Endothelial cell of umbilical vein (primary cell): ENCODE data around the gene PTCH2. TPM values are rescaled to one million over a fixed set of nuclear protein-coding genes. Genes with fewer than 3 reads are reported as not detected.
A peak's percentile ranks its signal among the peaks of the same experiment; 100 is the strongest.

Experiments used
- BruUV-seq: library from RNA; stranded (reverse); fragments of 400-500 nt; replicated peaks from 2 replicates; lab custom pipeline; 2021; lab: Mats Ljungman, UMichigan
- CTCF ChIA-PET: fragments of 300-600, 350-600 bp; sonication (Branson Sonifier 250); formaldehyde crosslinking; loops from one replicate; lab custom pipeline; 2021; ENCODE audit warnings: antibody characterized with exemption, inconsistent platforms; lab: Charles Lee
- POLR2A ChIA-PET: fragments of 300-600, 350-600 bp; sonication (Branson Sonifier 250); formaldehyde crosslinking; loops from one replicate; lab custom pipeline; 2021; ENCODE audit warnings: antibody characterized with exemption, inconsistent platforms; lab: Charles Lee
- DNase-seq: peaks from one replicate; pipeline ENCODE4 v3.0.0-alpha.2; 2011; ENCODE audit warnings: low read depth, low spot score
- FAIRE-seq: peaks from 2 replicates; lab custom pipeline; 2011; peaks lifted over from hg19 to GRCh38; lab: Jason Lieb, UNC
- H2AFZ ChIP-seq: 2 replicates; pipeline ENCODE4 v1.6.0; 2012; ENCODE audit warnings: low read depth, low read length, control low read depth, inconsistent platforms
- H3K27ac ChIP-seq: 2 replicates; pipeline ENCODE4 v1.5.1; 2011; ENCODE audit warnings: low read depth, mild to moderate bottlenecking, control low read depth, low read length, moderate library complexity; ENCODE audit not compliant: insufficient read depth
- H3K27me3 ChIP-seq, 2 experiments: 2 replicates each; pipeline versions ENCODE4 v1.6.0 to v1.6.1; 2011; ENCODE audit warnings: low read length in 2 of 2, mixed read lengths in 1 of 2; ENCODE audit not compliant: control insufficient read depth in 2 of 2, insufficient read depth in 2 of 2
- H3K36me3 ChIP-seq, 2 experiments: 2 replicates in 1 of 2; 3 replicates in 1 of 2; pipeline ENCODE4 v1.5.1; 2011; ENCODE audit warnings: low read length in 2 of 2, mild to moderate bottlenecking in 1 of 2, moderate library complexity in 1 of 2; ENCODE audit not compliant: control insufficient read depth in 2 of 2, insufficient read depth in 2 of 2; ENCODE audit errors: extremely low read depth in 1 of 2
- H3K4me1 ChIP-seq: 3 replicates; pipeline ENCODE4 v1.5.1; 2011; ENCODE audit warnings: mild to moderate bottlenecking, low read length; ENCODE audit not compliant: control insufficient read depth, insufficient read depth; ENCODE audit errors: extremely low read depth
- H3K4me2 ChIP-seq: 2 replicates; pipeline ENCODE4 v1.6.1; 2011; ENCODE audit warnings: low read length, control low read depth, mixed read lengths; ENCODE audit not compliant: insufficient read depth
- H3K4me3 ChIP-seq, 3 experiments: fragments of 200-600 bp in 1 of 3; sonication (generic), shearing (Covaris generic) in 1 of 3; replicated peaks in 1 of 3; 2 replicates each; pipeline ENCODE4 v1.5.1; 2011 to 2016; ENCODE audit warnings: control low read depth in 3 of 3, low read length in 3 of 3, mild to moderate bottlenecking in 2 of 3, inconsistent platforms in 1 of 3, low read depth in 1 of 3, moderate library complexity in 1 of 3; ENCODE audit not compliant: insufficient read depth in 1 of 3
- H3K79me2 ChIP-seq: 2 replicates; pipeline ENCODE4 v1.6.0; 2012; ENCODE audit warnings: low read length, inconsistent platforms; ENCODE audit not compliant: control insufficient read depth, insufficient read depth
- H3K9ac ChIP-seq: replicated peaks from 2 replicates; pipeline ENCODE3; 2011; ENCODE audit warnings: low read length, control low read depth; ENCODE audit not compliant: insufficient read depth; ENCODE audit errors: extremely low read depth
- H3K9me1 ChIP-seq: replicated peaks from 3 replicates; pipeline ENCODE4 v1.6.0; 2011; ENCODE audit warnings: mild to moderate bottlenecking, low read length; ENCODE audit not compliant: control insufficient read depth, insufficient read depth; ENCODE audit errors: extremely low read depth
- H3K9me3 ChIP-seq: replicated peaks from 2 replicates; pipeline ENCODE4 v1.5.1; 2012; ENCODE audit warnings: low read length, inconsistent platforms; ENCODE audit not compliant: control insufficient read depth, insufficient read depth
- H4K20me1 ChIP-seq: replicated peaks from 2 replicates; pipeline ENCODE3; 2011; ENCODE audit warnings: mild to moderate bottlenecking, low read length; ENCODE audit not compliant: control insufficient read depth, insufficient read depth; ENCODE audit errors: extremely low read depth
- EZH2 ChIP-seq: IDR thresholded peaks from 2 replicates; pipeline ENCODE4 v1.6.1; 2012; ENCODE audit warnings: borderline replicate concordance, low read depth, mild to moderate bottlenecking, moderate library complexity, low read length, inconsistent platforms; ENCODE audit not compliant: severe bottlenecking
- dilution Hi-C: fragments of 300-500 bp; cut with MboI; formaldehyde crosslinking; loops from one replicate; pipeline ENCODE4 v1.15.0; 2019; ENCODE audit warnings: low sequenced_read_pairs; ENCODE audit not compliant: extremely low pct_ligation_motif_present
- intact Hi-C: fragments of 100-400 bp; cut with micrococcal nuclease; formaldehyde crosslinking; loops from one replicate; pipeline ENCODE4 v1.10.0; 2022
- polyA plus RNA-seq, 4 experiments: library from polyadenylated mRNA; depleted of rRNA in 3 of 4; stranded (reverse) in 3 of 4; unstranded in 1 of 4; fragments of >200 nt; gene quantifications; 2 replicates each; pipeline versions ENCODE4 v1.2.1 to v1.2.3, GENCODE V29; 2011 to 2012; ENCODE audit warnings: missing spikeins in 1 of 4
- total RNA-seq: library from RNA; stranded (reverse); gene quantifications from 2 replicates; pipeline ENCODE4 v1.2.3, GENCODE V29; 2021
- TF ChIP-seq, protein P1 (sequence below), 2 donors: IDR thresholded peaks; 1 replicate in 1 of 2; 2 replicates in 1 of 2; pipeline ENCODE4 v1.5.1; 2011; ENCODE audit warnings: low read length in 2 of 2, mild to moderate bottlenecking in 2 of 2, moderate library complexity in 2 of 2, control low read depth in 1 of 2, inconsistent platforms in 1 of 2, low read depth in 1 of 2; ENCODE audit not compliant: insufficient read depth in 1 of 2; ENCODE audit errors: extremely low read depth in 1 of 2

Gene PTCH2
- total and polyA plus RNA-seq, 2 donors (not counting 3 experiments of a cell fraction or from before 2014, with no cell fraction given) = 1.8 TPM

DNA sequence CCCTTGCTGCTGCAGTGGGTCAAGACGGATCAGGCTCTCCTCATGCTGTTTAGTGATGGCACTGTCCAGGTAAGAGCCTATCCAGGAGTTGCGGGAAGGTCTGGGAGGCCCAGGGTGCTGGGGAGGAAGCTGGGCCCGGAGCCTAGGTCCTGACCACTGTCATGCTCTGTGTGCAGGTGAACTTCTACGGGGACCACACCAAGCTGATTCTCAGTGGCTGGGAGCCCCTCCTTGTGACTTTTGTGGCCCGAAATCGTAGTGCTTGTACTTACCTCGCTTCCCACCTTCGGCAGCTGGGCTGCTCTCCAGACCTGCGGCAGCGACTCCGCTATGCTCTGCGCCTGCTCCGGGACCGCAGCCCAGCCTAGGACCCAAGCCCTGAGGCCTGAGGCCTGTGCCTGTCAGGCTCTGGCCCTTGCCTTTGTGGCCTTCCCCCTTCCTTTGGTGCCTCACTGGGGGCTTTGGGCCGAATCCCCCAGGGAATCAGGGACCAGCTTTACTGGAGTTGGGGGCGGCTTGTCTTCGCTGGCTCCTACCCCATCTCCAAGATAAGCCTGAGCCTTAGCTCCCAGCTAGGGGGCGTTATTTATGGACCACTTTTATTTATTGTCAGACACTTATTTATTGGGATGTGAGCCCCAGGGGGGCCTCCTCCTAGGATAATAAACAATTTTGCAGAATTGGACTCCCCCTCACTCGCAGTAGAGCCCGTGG, 37.6 kb downstream of the PTCH2 start:
- dilution Hi-C loops = no loop called here
- POLR2A ChIA-PET = interaction anchor here (0.9 kb wide), 1 partner anchor 12 kb away, joined by 3 read pairs; no protein-coding TSS in a partner anchor

More for the DNA sequence above, 37.6 kb downstream of the PTCH2 start:
- intact Hi-C loops = loop anchor here (2.0 to 10.0 kb wide), 2 partner anchors 75 to 879 kb away; partner anchors contain the start of genes GPBP1L1, RNU5D-1 and TMEM69
- DNase-seq (no peak), FAIRE-seq (no peak)
- Histone ChIP-seq H3K36me3 (peaks cover 4 to 32% of the 10 kb centered on the region in 2 experiments), H4K20me1 (no peaks in the 10 kb centered on the region), H3K9me3 (no peaks in the 10 kb centered on the region), H3K9ac (no peak overlapping the region), H3K4me2 (no peak overlapping the region), H3K4me3 (no peak overlapping the region), H3K9me1 (no peaks in the 10 kb centered on the region), H3K4me1 (peaks cover 60% of the 10 kb centered on the region), H3K79me2 (peaks cover 64% of the 10 kb centered on the region), H3K27me3 (no peaks in the 10 kb centered on the region), H3K27ac (peak overlapping the region; percentile 18), H2AFZ (no peak overlapping the region)
- TF ChIP-seq, protein P1, sequence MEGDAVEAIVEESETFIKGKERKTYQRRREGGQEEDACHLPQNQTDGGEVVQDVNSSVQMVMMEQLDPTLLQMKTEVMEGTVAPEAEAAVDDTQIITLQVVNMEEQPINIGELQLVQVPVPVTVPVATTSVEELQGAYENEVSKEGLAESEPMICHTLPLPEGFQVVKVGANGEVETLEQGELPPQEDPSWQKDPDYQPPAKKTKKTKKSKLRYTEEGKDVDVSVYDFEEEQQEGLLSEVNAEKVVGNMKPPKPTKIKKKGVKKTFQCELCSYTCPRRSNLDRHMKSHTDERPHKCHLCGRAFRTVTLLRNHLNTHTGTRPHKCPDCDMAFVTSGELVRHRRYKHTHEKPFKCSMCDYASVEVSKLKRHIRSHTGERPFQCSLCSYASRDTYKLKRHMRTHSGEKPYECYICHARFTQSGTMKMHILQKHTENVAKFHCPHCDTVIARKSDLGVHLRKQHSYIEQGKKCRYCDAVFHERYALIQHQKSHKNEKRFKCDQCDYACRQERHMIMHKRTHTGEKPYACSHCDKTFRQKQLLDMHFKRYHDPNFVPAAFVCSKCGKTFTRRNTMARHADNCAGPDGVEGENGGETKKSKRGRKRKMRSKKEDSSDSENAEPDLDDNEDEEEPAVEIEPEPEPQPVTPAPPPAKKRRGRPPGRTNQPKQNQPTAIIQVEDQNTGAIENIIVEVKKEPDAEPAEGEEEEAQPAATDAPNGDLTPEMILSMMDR (IDR thresholded peaks at IDR 0.05; ENCODE audit: extremely low read depth in 1 of 2, insufficient read depth in 1 of 2, low read depth in 1 of 2, low read length in 2 of 2) = peak in 1 of 2 donors; percentile 2
- no peak for TF ChIP-seq EZH2
- no TSS peak for BruUV-seq
- CTCF ChIA-PET = interaction anchor here (1.0 to 1.2 kb wide), 2 partner anchors 13 to 34 kb away, joined by 3 to 4 read pairs; no protein-coding TSS in a partner anchor
